Measurements from ENCODE around the gene CD164. TPM values are rescaled to one million over a fixed set of nuclear protein-coding genes. Genes with fewer than 3 reads are reported as not detected.
A peak's percentile ranks its signal among the peaks of the same experiment; 100 is the strongest.

CD164 gene
- polyA plus RNA-seq (2012; ENCODE audit: insufficient read depth, insufficient read length, low read depth): 148 TPM

- H3K4me1 ChIP-seq: no peaks in the 10 kb centered on the region
- peak; percentile 94 for DNase-seq
- no peaks in the 10 kb centered on the region for H3K9me3 ChIP-seq
- no peak for TF ChIP-seq CTCF (IDR thresholded peaks at IDR 0.05; ENCODE audit: low read depth, low read length)
- no peaks in the 10 kb centered on the region for H3K27me3 ChIP-seq
- H3K36me3 ChIP-seq: peaks cover 7% of the 10 kb centered on the region
- peak within 1 kb of the TSS; percentile 73 for H3K4me3 ChIP-seq (ENCODE audit: low read depth, low read length)
Observed at GRCh38 chr6:109381747-109382575, at the start of gene CD164. Gene CD164, minus strand, starts transcription at chr6:109382467. Its CDS starts 89 bp downstream, at chr6:109382378.

GRCh38 chr6:109429496-109429895 is 47.2 kb upstream of the CD164 start:
- Histone ChIP-seq H3K27me3 (no peaks in the 10 kb centered on the region), H3K4me1 (peaks cover 6% of the 10 kb centered on the region; the same call in 1 of the 2 replicates), H3K9me3 (no peaks in the 10 kb centered on the region), H3K4me3 (ENCODE audit: low read depth, low read length) (no peak overlapping the region), H3K36me3 (no peaks in the 10 kb centered on the region)
- no peak for DNase-seq
- TF ChIP-seq CTCF (IDR thresholded peaks at IDR 0.05; ENCODE audit: low read depth, low read length): no peak

GRCh38 chr6:109428889-109429477 is 46.7 kb upstream of the CD164 start:
- peaks cover 11% of the 10 kb centered on the region; the same call in 1 of the 2 replicates for H3K4me1 ChIP-seq
- no peaks in the 10 kb centered on the region for H3K9me3 ChIP-seq
- no peaks in the 10 kb centered on the region for H3K36me3 ChIP-seq
- DNase-seq: no peak
- no peak overlapping the region for H3K4me3 ChIP-seq (ENCODE audit: low read depth, low read length)
- no peak for TF ChIP-seq CTCF (IDR thresholded peaks at IDR 0.05; ENCODE audit: low read depth, low read length)
- no peaks in the 10 kb centered on the region for H3K27me3 ChIP-seq

GRCh38 chr6:109424946-109425345 is 42.7 kb upstream of the CD164 start:
- Histone ChIP-seq H3K27me3 (no peaks in the 10 kb centered on the region), H3K36me3 (no peaks in the 10 kb centered on the region), H3K4me1 (peaks cover 12% of the 10 kb centered on the region; the same call in 1 of the 2 replicates), H3K4me3 (ENCODE audit: low read depth, low read length) (no peak overlapping the region), H3K9me3 (no peaks in the 10 kb centered on the region)
- DNase-seq: no peak
- no peak for TF ChIP-seq CTCF (IDR thresholded peaks at IDR 0.05; ENCODE audit: low read depth, low read length)

- Histone ChIP-seq H3K4me1 (peaks cover 9% of the 10 kb centered on the region; the same call in 1 of the 2 replicates), H3K9me3 (no peaks in the 10 kb centered on the region), H3K4me3 (ENCODE audit: low read depth, low read length) (no peak overlapping the region), H3K36me3 (no peaks in the 10 kb centered on the region), H3K27me3 (no peaks in the 10 kb centered on the region)
- TF ChIP-seq CTCF (IDR thresholded peaks at IDR 0.05; ENCODE audit: low read depth, low read length): no peak
- no peak for DNase-seq
Observed at GRCh38 chr6:109421184-109421583, 38.9 kb upstream of the CD164 start.

- TF ChIP-seq CTCF (IDR thresholded peaks at IDR 0.05; ENCODE audit: low read depth, low read length): no peak
- no peak overlapping the region for H3K4me3 ChIP-seq (ENCODE audit: low read depth, low read length)
- no peak for DNase-seq
Observed at GRCh38 chr6:109420751-109421150, 38.5 kb upstream of the CD164 start.

More at GRCh38 chr6:109420751-109421150, 38.5 kb upstream of the CD164 start:
- no peaks in the 10 kb centered on the region for H3K27me3 ChIP-seq
- peaks cover 9% of the 10 kb centered on the region; the same call in 1 of the 2 replicates for H3K4me1 ChIP-seq
- no peaks in the 10 kb centered on the region for H3K36me3 ChIP-seq
- H3K9me3 ChIP-seq: no peaks in the 10 kb centered on the region

All from BE2C (cell line).